SIG-M5 treated with dmso at 0.1 percent for 504 hours (cell line): ENCODE measurements around the gene IMP4.
A peak's percentile ranks its signal among the peaks of the same experiment; 100 is the strongest.

Experiments
- DNase-seq: peaks from one replicate; lab custom pipeline; 2025; ENCODE audit not compliant: unreplicated experiment; lab: John Stamatoyannopoulos, UW

The IMP4 gene

GRCh38 chr2:130355578-130356431, 13.1 kb downstream of the IMP4 start, which contains the start of gene PTPN18:
Gene PTPN18, plus strand, starts transcription at chr2:130356056. Its CDS starts 52 bp downstream, at chr2:130356108.
- DNase-seq: peak; percentile 68

DNA sequence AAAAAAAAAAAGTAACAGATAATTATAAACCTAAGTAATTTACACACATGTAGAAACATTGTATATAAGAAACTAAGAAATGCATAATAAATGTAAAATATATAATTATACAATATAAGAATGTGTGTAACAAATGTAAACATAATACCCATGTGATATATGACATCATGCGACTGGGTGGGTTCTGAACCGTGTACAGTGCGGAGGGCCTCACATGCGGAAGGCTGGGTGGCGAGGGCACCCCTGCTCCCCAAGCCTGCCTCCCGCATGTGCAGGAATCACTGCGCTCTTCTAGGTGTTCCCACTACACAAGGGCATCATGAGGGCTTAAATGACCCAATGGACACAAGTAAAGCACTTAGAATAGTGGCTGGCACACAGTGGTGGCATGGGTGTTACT, 15.2 kb downstream of the IMP4 start:
- DNase-seq: no peak

DNA sequence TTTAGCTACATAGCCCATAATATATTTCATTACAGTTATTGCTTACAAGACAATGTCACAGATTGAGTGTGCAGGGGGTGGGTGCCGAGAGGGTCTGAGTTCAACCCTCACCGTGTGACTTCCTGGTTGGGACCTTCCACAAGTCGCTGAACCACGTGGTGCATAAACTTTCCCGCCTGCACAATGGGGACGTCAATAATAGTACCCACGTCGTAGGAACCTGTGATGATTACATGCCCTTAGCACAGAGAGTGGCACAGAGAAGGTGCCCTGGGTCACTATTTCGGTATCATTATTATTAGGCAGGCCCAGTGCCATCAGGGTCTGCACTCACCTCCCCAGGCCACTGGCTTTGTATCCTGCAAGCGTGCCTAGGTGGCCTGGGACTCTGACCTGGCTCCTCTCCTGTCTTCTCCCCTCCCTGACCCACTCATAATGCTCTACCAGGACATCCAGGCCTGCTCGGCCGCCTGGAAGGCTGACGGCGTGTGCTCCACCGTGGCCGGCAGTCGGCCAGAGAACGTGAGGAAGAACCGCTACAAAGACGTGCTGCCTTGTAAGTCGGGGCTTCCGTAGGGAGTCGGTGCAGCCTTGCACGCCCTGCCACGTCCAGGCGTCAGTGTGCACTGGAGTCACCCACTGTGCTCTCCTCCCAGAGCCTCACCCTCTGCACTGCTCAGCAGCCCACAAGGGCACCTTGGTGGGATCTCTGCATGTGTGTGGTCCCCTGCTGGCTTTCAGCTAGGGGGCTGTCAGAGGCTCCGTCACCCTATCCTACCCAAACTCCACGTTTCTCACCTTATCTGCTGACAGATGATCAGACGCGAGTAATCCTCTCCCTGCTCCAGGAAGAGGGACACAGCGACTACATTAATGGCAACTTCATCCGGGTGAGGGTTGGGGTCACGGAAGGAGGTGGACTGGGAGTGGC, 16.0 kb downstream of the IMP4 start:
- no peak for DNase-seq

- no peak for DNase-seq
Observed at GRCh38 chr2:130359466-130359865, 16.8 kb downstream of the IMP4 start.

DNA sequence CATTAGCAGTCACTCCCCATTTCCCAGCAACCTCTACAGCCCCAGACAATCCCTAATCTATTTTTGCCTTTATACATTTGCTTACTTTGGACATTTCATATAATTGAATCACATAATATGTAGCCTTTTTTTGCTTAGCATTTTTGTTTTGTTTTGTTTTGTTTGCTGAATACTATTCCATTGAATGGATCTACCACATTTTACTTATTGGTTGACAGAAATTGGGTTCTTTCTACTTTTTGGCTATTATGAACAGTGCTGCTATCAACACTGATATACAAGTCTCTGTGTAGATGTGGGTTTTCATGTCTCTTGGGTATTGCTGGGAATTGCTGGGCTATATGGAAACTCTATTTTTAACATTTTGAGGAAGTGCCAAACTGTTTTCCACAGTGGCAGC, 20.8 kb downstream of the IMP4 start:
- no peak for DNase-seq

DNA sequence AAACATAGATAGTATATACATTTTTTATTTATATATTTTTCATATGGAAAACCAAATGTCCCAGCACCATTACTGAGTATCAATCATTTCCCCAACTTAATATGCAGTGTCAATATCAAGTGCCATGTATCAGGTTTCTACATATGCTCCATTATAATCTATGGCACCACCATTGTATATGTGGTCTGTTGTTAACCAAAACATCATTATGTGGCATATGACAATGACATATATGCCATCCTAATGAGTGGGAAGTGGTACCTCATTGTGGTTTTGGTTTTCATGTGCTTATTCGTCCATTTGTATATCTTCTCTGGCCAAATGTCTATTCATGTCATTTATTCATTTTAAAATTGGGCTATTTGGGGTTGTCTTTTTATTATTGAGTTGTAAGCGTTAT, 22.4 kb downstream of the IMP4 start:
- DNase-seq: no peak

DNA sequence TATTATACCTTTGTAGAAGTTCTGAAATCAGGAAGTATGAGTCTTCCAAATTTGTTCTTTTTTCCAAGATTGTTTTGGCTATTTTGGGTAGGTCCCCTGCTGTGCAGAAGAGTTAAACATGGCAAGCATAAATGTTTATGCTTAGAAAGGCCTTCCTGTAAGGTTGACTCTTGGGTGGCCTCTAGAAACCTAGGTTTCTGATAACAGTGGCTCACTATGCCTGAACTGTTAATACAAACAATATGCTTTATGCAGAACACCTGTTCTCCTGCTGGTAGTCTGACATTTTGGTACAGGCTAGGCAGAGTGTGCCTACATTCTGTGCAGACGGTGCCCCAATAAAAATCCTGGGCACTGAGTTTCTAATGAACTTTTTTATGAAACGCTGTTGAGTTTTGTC, 23.3 kb downstream of the IMP4 start:
- no peak for DNase-seq

DNA sequence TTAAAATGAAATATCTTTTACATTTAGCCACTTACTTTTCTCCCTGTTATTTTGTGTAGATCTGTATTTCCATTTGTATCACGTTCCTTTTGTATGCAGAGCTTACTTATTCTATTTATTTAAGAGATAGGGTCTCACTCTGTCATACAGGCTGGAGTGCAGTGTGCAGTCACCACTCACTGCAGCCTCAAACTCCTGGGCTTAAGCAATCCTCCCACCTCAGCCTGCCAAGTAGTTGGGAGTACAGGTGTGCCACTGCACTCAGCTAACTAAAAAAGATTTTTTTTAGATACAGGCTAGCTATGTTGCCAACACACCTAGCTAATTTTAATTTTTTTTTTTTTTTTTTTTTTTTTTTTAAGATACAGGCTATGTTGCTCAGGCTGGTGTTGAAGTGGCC, 24.0 kb downstream of the IMP4 start:
- no peak for DNase-seq

- no peak for DNase-seq
Observed at GRCh38 chr2:130368786-130369185, 26.1 kb downstream of the IMP4 start.

DNA sequence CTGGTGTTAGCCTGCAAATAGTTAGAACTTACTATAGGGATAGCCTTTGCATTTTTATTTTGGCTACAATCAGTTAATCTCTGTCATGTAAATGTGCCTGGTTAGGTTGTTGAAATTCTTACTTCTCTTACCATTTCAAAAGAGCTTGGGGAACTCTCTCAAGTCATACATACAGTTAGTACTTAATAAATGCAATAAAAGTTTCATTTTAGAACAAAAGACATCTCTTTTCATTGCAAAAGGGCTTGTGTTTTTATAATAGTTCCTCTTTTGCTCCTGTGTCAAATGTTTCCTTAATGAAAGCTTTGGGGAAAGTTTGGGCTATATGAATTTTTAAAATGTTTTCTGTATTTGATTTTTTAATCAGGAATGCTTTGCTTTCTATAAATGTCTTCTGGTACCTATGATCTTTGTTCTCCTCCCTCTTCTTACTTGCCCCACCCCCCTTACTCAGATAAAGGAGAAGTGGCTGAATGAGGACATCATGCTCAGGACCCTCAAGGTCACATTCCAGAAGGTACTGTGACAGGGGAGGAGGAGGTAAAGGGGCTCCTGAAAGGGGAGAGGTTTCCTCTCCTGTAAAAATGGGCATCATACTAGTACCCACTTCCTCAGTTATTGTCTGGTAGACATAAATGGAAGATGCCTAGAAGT, 26.7 kb downstream of the IMP4 start:
- DNase-seq: peak; percentile 42

DNA sequence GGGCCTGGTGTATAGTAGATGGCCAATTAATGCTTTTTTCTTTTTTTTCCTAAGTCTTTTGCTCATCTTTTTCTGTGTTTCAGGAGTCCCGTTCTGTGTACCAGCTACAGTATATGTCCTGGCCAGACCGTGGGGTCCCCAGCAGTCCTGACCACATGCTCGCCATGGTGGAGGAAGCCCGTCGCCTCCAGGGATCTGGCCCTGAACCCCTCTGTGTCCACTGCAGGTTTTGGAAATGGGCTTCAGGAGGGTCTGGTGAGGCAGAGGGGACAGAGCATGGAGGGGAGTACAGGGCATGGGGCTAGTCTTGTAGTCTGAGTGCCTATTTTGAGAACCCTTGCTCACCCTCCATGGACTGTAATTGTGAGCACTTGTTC, 27.3 kb downstream of the IMP4 start:
- DNase-seq: no peak

DNA sequence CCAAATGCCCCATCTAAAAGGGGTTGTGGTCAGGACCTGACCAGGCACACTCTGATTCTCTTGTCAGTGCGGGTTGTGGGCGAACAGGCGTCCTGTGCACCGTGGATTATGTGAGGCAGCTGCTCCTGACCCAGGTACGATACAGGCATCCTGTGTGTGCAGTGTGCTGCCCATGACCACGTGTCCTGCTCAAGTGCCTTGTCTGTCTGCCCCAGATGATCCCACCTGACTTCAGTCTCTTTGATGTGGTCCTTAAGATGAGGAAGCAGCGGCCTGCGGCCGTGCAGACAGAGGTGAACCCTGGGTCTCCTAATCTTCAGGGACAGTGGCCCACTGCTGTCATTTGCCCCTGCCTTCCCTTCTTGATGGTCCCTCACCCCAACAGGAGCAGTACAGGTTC, 27.8 kb downstream of the IMP4 start:
- DNase-seq: no peak

DNA sequence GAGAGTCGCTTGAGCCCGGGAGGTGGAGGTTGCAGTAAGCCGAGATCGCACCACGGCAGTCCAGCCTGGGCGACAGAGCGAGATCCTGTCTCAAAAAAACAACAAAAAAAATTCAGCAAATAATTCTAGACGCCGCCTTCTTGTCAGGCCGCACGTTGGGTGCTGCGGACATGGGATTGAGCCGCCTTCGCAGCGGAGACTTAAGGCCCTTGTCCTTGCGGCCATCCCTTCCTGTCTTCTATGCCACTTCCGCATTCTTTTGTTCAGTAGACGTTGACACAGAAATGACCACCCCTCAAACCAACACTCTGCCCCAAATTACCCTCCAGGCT, 29.0 kb downstream of the IMP4 start:
- peak; percentile 87 for DNase-seq

DNA sequence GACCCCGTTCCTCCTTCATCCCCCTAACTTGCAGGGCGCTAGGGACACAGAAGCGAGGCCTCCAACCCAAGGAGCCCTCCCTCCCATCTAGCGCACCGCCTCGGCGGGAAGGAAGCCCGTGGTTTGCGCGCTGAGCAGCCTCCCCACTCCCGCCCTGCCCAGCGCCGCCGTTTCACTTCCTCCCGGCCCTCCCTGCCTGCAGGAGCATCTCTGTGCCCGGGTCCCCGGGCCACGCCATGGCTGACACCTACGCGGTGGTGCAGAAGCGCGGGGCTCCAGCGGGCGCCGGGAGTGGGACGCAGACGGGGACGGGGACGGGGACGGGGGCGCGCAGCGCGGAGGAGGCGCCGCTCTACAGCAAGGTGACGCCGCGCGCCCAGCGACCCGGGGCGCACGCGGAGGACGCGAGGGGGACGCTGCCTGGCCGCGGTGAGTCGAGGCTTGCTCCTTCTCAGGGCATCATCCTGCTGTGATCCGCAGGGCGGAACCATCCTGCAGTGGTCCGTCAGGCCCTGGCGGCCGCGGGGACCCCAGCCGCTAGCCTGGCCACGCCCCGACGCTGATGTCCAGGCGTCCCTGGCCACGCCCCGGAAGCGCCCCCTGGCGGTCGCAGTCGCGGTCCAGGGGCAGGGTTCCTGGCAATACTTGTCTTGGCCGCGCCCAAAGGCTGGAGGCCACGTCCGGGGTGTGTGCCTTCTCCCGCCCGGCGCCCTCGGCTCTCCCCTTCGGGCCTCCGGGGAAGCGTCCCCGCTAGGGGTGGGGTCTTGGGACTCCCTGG, 29.5 kb downstream of the IMP4 start:
- DNase-seq: peak; percentile 87

DNA sequence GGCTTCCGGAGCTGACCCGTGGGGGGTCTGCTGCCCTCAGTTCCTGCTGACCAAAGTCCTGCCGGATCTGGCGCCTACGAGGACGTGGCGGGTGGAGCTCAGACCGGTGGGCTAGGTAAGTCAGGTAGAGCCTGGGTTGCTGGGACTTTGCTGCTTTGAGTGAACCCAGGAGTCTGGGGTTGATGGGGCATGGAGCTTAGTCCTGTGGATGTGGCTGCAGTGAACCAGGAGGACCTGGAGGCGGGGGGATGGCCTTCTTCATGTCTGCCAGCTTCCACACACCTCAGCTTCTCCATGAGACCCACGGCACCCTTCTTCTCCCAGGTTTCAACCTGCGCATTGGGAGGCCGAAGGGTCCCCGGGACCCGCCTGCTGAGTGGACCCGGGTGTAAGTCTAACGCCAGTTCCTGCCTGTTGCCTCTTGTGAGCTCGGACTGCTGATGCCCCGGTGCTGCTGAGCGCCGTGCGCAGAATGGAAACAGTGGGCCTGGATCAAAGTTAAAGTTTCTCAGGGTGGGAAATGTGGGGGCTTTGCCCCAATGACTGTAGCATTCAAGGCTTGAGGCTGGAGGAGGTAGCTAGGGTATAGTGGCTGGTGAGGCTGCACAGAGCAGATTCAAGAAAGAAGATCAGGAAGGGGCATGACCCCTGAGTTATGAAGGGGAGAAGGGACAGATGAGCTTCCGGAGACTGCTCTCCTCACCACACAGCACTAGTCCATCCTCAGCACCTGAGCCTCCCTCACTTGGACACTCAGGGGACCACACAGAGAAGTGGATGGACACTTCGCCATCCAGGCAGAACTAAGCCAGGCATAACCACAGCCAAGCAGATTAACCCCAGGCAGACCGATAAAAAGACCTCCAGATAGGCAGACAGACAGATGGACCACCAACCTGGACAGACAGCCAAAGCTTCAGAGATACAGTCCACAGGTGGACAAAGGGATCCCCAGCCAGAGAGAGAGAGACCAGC, 30.4 kb downstream of the IMP4 start:
- no peak for DNase-seq

DNA sequence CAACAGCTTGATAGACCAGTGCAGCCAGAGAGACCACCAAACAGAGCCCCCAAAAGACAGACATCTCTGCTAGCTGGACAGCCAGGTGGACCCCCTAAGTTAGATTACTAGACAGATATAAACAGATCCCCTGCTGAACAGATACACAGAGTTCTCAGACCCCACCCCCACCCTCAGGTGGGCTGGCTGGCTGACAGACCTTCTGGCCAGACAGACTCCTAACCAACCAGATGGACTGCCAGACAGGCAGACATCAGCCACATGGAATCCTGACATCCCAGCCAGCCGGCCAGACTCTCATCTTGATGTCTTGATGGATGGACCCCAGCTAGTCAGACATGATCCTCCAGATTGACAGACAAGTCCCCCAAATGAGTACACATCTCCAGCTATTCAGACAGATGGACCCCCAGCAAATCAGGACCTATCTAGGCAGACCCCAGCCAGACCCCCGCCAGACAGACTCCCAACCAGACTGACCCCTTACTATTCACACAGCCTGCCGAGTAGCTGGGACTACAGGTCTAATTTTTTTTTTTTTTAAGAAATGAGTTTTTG, 31.2 kb downstream of the IMP4 start:
- no peak for DNase-seq

DNA sequence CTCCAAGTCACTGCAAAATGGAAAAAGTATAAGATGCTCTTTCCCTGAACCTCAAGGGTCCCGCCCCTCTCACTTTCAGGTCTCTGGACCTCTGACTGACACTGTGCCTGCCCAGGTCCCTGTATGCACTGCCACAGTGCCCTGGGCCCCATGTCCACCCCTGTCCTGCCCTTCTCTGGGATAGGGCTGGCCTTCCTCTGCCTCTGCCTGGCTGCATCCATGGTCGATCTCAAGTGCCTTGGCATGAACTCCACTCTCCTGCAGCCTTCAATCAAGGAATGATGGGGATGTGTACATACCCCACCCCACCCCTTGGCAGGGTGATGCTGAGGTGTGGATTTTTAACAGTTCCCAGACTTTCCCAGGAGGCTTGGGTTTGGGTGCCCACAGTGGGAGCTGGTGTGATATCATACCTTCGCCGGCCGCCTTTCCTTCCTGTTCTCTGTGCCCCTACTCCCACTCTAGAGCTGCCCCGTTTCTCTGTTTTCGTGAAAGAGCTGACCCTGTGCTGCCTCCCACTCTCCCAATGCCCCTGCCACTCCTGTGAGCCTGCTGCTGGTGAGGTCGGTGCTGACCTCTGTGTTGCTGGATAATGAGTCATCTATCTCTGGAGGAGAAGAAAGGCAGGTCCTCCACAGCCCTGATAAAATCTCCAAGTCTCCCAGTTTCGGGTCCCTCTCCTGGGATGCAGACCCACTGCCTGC, 32.0 kb downstream of the IMP4 start:
- DNase-seq: no peak

DNA sequence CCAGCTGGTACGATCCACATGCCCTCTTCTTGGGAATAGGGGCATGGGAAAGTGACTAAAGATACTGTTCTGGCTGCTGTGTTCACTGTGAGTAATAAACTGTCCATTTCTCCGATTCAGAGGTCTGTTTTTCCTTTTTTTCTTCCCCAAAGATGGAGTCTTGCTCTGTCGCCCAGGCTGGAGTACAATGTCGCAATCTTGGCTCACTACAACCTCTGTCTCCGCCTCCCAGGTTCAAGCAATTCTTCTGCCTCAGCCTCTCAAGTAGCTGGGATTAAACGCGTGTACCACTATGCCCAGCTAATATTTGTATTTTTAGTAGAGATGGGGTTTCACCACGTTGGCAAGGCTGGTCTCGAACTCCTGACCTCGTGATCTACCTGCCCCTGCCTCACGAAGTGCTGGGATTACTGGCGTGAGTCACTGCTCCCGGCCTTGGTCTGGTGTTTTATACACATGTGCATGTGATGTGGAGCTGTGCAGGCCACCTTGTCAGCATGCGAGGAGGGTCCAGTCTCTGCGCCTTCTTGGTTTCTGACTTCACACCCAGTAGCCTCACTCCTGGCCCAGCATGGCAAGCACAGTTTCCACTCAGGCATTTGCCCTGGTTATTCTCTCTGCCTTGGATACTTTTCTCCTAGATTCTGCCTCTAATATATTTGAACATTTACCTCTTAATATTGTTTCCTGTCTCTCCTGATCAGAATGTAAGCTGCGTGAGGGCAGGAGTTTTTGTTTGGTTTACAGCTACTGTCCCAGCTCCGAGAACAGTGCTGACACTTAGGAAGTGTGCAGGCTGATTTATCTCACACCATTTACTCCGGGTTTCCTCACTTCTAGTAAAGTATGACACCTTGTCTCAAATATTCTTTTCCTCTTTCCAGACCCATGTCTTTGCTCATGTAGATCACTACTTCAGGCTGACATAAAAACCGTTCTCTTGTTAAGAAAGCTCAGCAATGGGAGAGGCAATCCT, 32.9 kb downstream of the IMP4 start:
- no peak for DNase-seq
